IPS-15b (cell line): ENCODE results near the gene COL4A4.

Source experiments
- H3K27me3 ChIP-seq: one replicate; pipeline ENCODE4 v1.6.1; 2013; ENCODE audit warnings: low read length; ENCODE audit not compliant: control insufficient read depth, insufficient read depth
- H3K36me3 ChIP-seq: one replicate; pipeline ENCODE4 v1.6.1; 2013; ENCODE audit warnings: low read length; ENCODE audit not compliant: control insufficient read depth, insufficient read depth
- H3K4me1 ChIP-seq: one replicate; pipeline ENCODE4 v1.6.1; 2013; ENCODE audit warnings: mild to moderate bottlenecking, low read length; ENCODE audit not compliant: control insufficient read depth, insufficient read depth
- H3K4me3 ChIP-seq: one replicate; pipeline ENCODE4 v1.5.1; 2013; ENCODE audit warnings: low read depth, low read length
- H3K9ac ChIP-seq: one replicate; pipeline ENCODE4 v1.6.1; 2013; ENCODE audit warnings: low read depth, mild to moderate bottlenecking, low read length
- H3K9me3 ChIP-seq: one replicate; pipeline ENCODE4 v1.6.1; 2013; ENCODE audit warnings: mild to moderate bottlenecking, low read length; ENCODE audit not compliant: control insufficient read depth, insufficient read depth

The COL4A4 gene

DNA sequence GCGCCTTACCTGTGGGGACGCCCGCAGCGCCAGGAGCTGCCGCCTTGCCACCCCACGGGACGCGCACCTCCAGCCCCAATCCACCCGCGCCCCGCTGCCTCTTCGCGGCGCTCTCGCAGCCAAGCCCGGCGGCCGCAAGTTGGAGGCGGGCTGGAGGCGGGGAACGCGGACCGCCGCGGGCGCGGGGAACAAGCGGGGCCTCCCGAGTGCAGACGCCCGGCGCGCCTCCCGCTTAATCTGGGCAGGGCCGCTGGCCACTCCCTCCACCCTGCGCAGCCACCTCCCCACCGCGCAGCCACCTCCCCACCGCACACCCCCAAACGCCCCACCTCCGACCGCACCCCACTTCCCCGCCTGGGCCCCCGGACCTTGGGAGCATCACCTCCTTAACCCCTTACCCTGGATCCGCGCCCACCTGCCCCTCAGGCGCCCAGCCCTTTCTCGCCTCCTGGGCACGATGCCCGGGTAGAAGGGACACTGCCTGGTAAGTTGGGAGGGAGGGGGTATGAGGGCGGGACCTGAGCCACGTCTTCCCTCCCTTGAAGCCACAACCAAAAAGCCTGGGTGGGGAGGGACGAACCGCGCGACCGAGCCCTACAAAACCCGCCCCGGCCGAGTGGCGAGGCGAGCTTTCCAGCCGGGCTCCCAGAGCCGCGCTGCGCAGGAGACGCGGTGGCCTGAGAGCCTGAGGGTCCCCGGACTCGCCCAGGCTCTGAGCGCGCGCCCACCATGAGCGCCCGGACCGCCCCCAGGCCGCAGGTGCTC, at the start of gene COL4A4, which contains the start of gene COL4A3:
Gene COL4A4 (minus strand): TSS at position 208 of the 765 bp plus-strand sequence. CDS start 16,722 bp downstream, outside the sequence.
Gene COL4A3 (plus strand): TSS at position 627 of the 765 bp plus-strand sequence. CDS start 103 bp downstream, at position 730.
- peaks cover 52% of the 10 kb centered on the region for H3K27me3 ChIP-seq
- H3K4me1 ChIP-seq = no peaks in the 10 kb centered on the region
- no peak within 1 kb of the TSS for H3K9ac ChIP-seq
- no peaks in the 10 kb centered on the region for H3K36me3 ChIP-seq
- peak within 1 kb of the TSS; percentile 59 for H3K4me3 ChIP-seq
- no peaks in the 10 kb centered on the region for H3K9me3 ChIP-seq

DNA sequence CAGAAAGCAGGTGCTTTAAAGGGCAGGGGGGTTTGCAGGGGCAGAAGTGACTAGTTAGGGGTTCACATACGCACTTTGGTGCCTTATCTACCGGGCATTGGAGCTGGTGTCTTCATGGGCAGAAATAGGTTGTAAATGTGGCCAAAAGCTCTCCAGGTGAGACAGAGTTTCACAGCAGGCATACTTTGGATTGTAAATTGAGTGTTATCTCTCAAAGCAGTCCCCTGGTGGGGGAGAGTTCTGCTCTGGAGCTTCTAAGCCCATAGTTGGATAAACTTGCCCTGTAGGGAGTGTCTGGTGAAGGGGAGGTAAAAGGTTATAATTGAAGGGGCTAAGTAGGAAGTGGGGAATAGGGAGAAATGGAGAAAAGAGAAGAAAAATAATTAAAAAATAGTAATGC, 43.6 kb upstream of the COL4A4 start:
- Histone ChIP-seq H3K27me3 (peaks cover 21% of the 10 kb centered on the region), H3K9ac (no peak overlapping the region), H3K9me3 (no peaks in the 10 kb centered on the region), H3K4me3 (no peak overlapping the region), H3K36me3 (no peaks in the 10 kb centered on the region), H3K4me1 (no peaks in the 10 kb centered on the region)

DNA sequence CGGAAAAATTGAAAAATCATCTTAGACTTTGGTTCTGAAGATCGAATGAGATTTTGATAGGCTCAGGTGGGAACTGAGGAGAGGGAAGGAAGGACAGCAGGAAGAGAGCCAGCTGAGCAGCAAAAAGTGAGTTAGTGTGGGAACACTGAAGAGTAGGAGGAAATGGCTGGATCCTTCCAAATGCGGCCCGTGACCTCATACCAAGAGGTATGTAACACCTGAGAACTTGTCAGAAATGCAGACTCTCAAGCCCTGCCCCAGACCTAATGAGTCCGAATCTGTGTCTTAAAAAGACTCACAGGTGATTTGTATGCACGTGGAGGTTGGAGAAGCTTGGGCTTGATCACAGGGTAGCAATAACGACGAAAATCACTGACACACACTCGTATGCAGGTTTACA, 42.4 kb upstream of the COL4A4 start:
- H3K9ac ChIP-seq = no peak overlapping the region
- H3K36me3 ChIP-seq = no peaks in the 10 kb centered on the region
- peaks cover 21% of the 10 kb centered on the region for H3K27me3 ChIP-seq
- H3K9me3 ChIP-seq = no peaks in the 10 kb centered on the region
- no peak overlapping the region for H3K4me3 ChIP-seq
- no peaks in the 10 kb centered on the region for H3K4me1 ChIP-seq

DNA sequence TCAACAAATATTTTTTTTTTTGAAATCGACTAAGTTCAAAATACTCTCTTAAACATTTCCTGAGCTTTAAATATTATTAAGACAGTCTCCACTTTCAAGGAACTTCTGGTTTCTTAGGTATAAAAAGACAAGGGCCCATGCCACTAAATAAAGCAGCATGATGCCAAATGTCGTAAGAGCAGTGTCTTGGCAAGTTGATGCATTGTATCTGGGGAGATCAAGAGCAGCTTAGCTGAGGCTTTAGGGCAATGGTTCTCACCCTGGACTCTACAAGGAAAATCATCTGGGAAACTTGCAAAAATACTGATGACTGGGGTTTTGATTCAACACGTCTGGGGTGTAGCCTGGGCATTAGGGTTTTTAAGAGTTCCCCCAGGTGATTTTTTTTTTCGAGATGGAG, 41.7 kb upstream of the COL4A4 start:
- Histone ChIP-seq H3K27me3 (peaks cover 21% of the 10 kb centered on the region), H3K4me3 (no peak overlapping the region), H3K9me3 (no peaks in the 10 kb centered on the region), H3K9ac (no peak overlapping the region), H3K4me1 (no peaks in the 10 kb centered on the region), H3K36me3 (no peaks in the 10 kb centered on the region)

- Histone ChIP-seq H3K36me3 (no peaks in the 10 kb centered on the region), H3K4me1 (no peaks in the 10 kb centered on the region), H3K27me3 (peaks cover 21% of the 10 kb centered on the region), H3K9ac (no peak overlapping the region), H3K9me3 (no peaks in the 10 kb centered on the region), H3K4me3 (no peak overlapping the region)
Observed at GRCh38 chr2:227204452-227204851, 40.4 kb upstream of the COL4A4 start.

- peaks cover 6% of the 10 kb centered on the region for H3K27me3 ChIP-seq
- no peak overlapping the region for H3K4me3 ChIP-seq
- no peaks in the 10 kb centered on the region for H3K9me3 ChIP-seq
- H3K4me1 ChIP-seq = no peaks in the 10 kb centered on the region
- H3K9ac ChIP-seq = no peak overlapping the region
- no peaks in the 10 kb centered on the region for H3K36me3 ChIP-seq
Observed at GRCh38 chr2:227201771-227202170, 37.8 kb upstream of the COL4A4 start.

- Histone ChIP-seq H3K27me3 (no peaks in the 10 kb centered on the region), H3K4me3 (no peak overlapping the region), H3K36me3 (no peaks in the 10 kb centered on the region), H3K9me3 (no peaks in the 10 kb centered on the region), H3K9ac (no peak overlapping the region), H3K4me1 (no peaks in the 10 kb centered on the region)
Observed at GRCh38 chr2:227198866-227199265, 34.9 kb upstream of the COL4A4 start.

GRCh38 chr2:227194219-227194618, 30.2 kb upstream of the COL4A4 start:
- Histone ChIP-seq H3K27me3 (no peaks in the 10 kb centered on the region), H3K36me3 (no peaks in the 10 kb centered on the region), H3K4me3 (no peak overlapping the region), H3K4me1 (no peaks in the 10 kb centered on the region), H3K9ac (no peak overlapping the region), H3K9me3 (no peaks in the 10 kb centered on the region)

DNA sequence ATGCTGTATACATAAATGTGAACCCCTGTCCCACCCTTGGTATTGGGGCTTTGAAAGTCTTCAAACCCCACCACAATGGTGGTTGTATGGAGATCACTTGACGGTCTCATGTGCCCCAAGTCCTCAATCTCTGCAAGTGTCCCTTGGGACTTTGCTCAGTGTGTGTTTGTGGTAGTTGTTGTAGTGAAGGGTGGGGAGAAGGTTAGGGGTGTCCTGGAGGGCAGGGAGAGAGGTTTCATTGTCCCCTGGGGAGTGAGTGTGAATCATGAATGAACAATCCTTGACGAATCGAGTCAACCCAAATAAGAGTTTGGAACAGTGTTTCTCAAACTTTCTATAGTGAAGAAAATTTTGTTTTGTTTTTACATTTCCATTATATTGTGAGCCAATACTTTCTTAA, 28.5 kb upstream of the COL4A4 start:
- no peak overlapping the region for H3K4me3 ChIP-seq
- peaks cover 2% of the 10 kb centered on the region for H3K4me1 ChIP-seq
- H3K36me3 ChIP-seq = no peaks in the 10 kb centered on the region
- H3K9me3 ChIP-seq = no peaks in the 10 kb centered on the region
- peaks cover 2% of the 10 kb centered on the region for H3K27me3 ChIP-seq
- no peak overlapping the region for H3K9ac ChIP-seq

GRCh38 chr2:227191367-227191766, 27.4 kb upstream of the COL4A4 start:
- H3K36me3 ChIP-seq = no peaks in the 10 kb centered on the region
- H3K9ac ChIP-seq = no peak overlapping the region
- peaks cover 2% of the 10 kb centered on the region for H3K4me1 ChIP-seq
- peaks cover 2% of the 10 kb centered on the region for H3K27me3 ChIP-seq
- no peaks in the 10 kb centered on the region for H3K9me3 ChIP-seq
- no peak overlapping the region for H3K4me3 ChIP-seq

GRCh38 chr2:227188292-227188691, 24.3 kb upstream of the COL4A4 start:
- no peak overlapping the region for H3K4me3 ChIP-seq
- H3K9ac ChIP-seq = no peak overlapping the region
- peaks cover 2% of the 10 kb centered on the region for H3K27me3 ChIP-seq
- no peaks in the 10 kb centered on the region for H3K36me3 ChIP-seq
- H3K4me1 ChIP-seq = peaks cover 9% of the 10 kb centered on the region
- H3K9me3 ChIP-seq = no peaks in the 10 kb centered on the region

- Histone ChIP-seq H3K4me1 (peaks cover 9% of the 10 kb centered on the region), H3K9ac (no peak overlapping the region), H3K36me3 (no peaks in the 10 kb centered on the region)
Observed at GRCh38 chr2:227186751-227187150, 22.7 kb upstream of the COL4A4 start.

More at GRCh38 chr2:227186751-227187150, 22.7 kb upstream of the COL4A4 start:
- Histone ChIP-seq H3K4me3 (no peak overlapping the region), H3K9me3 (no peaks in the 10 kb centered on the region), H3K27me3 (peaks cover 2% of the 10 kb centered on the region)
